DND-41 (cell line): Measurements from ENCODE around the gene RAD51B.

ENCODE experiments used
- ATAC-seq: fragments of 200-7000 bp; cut with Tn5 transposase; 3 replicates; pipeline ENCODE4 v1.9.1; 2021; ENCODE audit warnings: low read depth; ENCODE audit not compliant: insufficient read depth
- DNase-seq: peaks from one replicate; pipeline ENCODE4 v3.0.0-alpha.2; 2020
- H2AFZ ChIP-seq: 2 replicates; pipeline ENCODE4 v1.6.0; 2012; ENCODE audit warnings: low read depth, low read length
- H3K27ac ChIP-seq: 2 replicates; pipeline ENCODE4 v1.5.1; 2012; ENCODE audit warnings: low read length, inconsistent platforms
- H3K27me3 ChIP-seq: fragments of 200-600 bp; sonication (generic); 2 replicates; pipeline ENCODE4 v1.6.0; 2012; ENCODE audit warnings: low read length, mild to moderate bottlenecking, inconsistent platforms; ENCODE audit not compliant: insufficient read depth, poor library complexity
- H3K36me3 ChIP-seq: 2 replicates; pipeline ENCODE4 v1.5.1; 2012; ENCODE audit warnings: low read length, inconsistent platforms; ENCODE audit not compliant: insufficient read depth
- H3K4me1 ChIP-seq: 2 replicates; pipeline ENCODE4 v1.5.1; 2012; ENCODE audit warnings: mild to moderate bottlenecking, low read length; ENCODE audit not compliant: insufficient read depth
- H3K4me2 ChIP-seq: 2 replicates; pipeline ENCODE4 v1.6.0; 2012; ENCODE audit warnings: mild to moderate bottlenecking, moderate library complexity, low read length, inconsistent platforms; ENCODE audit not compliant: insufficient read depth
- H3K4me3 ChIP-seq, 2 experiments: fragments of 200-600 bp in 1 of 2; shearing (Covaris generic) in 1 of 2; 2 replicates each; pipeline ENCODE4 v1.5.1; 2012 to 2016; ENCODE audit warnings: inconsistent platforms in 2 of 2, low read length in 2 of 2, mild to moderate bottlenecking in 2 of 2, low read depth in 1 of 2, moderate library complexity in 1 of 2
- H3K79me2 ChIP-seq: 2 replicates; pipeline ENCODE4 v1.6.0; 2012; ENCODE audit warnings: low read length, inconsistent platforms; ENCODE audit not compliant: insufficient read depth
- H3K9ac ChIP-seq: 2 replicates; pipeline ENCODE4 v1.6.0; 2012; ENCODE audit warnings: low read depth, mild to moderate bottlenecking, inconsistent platforms, low read length, moderate library complexity
- H3K9me3 ChIP-seq: 2 replicates; pipeline ENCODE4 v1.5.1; 2012; ENCODE audit warnings: low read length, moderate library complexity, mild to moderate bottlenecking, inconsistent platforms; ENCODE audit not compliant: insufficient read depth, severe bottlenecking
- H4K20me1 ChIP-seq: 2 replicates; pipeline ENCODE4 v1.6.0; 2012; ENCODE audit warnings: low read length; ENCODE audit not compliant: insufficient read depth
- EZH2 ChIP-seq: IDR thresholded peaks from 3 replicates; pipeline ENCODE4 v1.6.1; 2012; ENCODE audit warnings: borderline replicate concordance, low read depth, mild to moderate bottlenecking, moderate library complexity, low read length, inconsistent platforms; ENCODE audit not compliant: severe bottlenecking
- TF ChIP-seq, protein P1 (sequence below): IDR thresholded peaks from 2 replicates; pipeline ENCODE4 v1.5.1; 2012; ENCODE audit warnings: borderline replicate concordance, low read length, moderate library complexity, mild to moderate bottlenecking; ENCODE audit not compliant: poor library complexity, severe bottlenecking; ENCODE audit errors: extremely low read depth

Gene RAD51B

DNA sequence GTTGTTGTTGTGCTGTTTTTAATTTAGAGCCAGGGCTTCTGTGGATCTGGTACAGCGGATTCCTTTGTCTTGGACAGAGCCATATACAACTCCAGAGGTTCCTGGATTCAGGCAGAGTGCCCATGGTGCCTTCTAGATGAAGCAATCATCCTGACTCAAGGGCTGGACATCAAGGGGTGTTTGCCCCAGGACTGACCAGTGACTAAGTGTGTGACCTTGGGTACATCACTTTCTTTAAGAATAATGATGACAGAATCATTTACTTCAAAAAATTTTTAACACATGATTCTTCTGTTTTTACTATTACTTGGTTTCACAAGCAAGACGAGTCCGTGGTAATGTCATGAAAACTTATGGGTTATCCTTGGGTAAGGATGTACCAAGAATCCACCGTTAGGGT lies 576.0 kb downstream of the RAD51B start:
- Histone ChIP-seq H3K36me3 (no peaks in the 10 kb centered on the region), H2AFZ (no peak overlapping the region), H3K27ac (no peak overlapping the region), H3K4me3 (no peak overlapping the region), H3K9me3 (no peaks in the 10 kb centered on the region), H3K9ac (no peak overlapping the region), H4K20me1 (no peaks in the 10 kb centered on the region), H3K79me2 (no peaks in the 10 kb centered on the region), H3K4me1 (peaks cover 9% of the 10 kb centered on the region; the same call in 1 of the 2 replicates), H3K4me2 (no peak overlapping the region), H3K27me3 (no peaks in the 10 kb centered on the region)
- no peak for DNase-seq
- ATAC-seq: no peak
- TF ChIP-seq EZH2: no peak
- TF ChIP-seq, protein P1, sequence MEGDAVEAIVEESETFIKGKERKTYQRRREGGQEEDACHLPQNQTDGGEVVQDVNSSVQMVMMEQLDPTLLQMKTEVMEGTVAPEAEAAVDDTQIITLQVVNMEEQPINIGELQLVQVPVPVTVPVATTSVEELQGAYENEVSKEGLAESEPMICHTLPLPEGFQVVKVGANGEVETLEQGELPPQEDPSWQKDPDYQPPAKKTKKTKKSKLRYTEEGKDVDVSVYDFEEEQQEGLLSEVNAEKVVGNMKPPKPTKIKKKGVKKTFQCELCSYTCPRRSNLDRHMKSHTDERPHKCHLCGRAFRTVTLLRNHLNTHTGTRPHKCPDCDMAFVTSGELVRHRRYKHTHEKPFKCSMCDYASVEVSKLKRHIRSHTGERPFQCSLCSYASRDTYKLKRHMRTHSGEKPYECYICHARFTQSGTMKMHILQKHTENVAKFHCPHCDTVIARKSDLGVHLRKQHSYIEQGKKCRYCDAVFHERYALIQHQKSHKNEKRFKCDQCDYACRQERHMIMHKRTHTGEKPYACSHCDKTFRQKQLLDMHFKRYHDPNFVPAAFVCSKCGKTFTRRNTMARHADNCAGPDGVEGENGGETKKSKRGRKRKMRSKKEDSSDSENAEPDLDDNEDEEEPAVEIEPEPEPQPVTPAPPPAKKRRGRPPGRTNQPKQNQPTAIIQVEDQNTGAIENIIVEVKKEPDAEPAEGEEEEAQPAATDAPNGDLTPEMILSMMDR: no peak

DNA sequence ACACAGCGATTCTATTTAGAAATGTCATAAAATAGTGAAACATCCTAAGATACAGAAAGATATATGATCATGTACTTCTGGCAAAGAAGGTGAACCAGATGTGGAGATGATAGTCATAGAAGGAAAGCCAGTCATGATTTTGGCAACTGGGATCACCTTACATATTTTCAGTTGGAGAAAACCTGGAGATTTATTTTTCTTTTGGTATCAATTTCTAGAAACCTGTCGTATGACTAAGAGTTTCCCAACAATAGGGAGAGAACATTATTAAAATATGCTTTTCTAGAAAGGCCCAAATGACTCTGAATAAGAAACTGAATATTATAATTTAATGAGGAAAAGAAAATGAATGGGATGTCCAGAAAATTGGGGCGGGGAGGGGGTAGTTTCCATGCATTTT lies 576.9 kb downstream of the RAD51B start:
- Histone ChIP-seq H4K20me1 (no peaks in the 10 kb centered on the region), H3K79me2 (no peaks in the 10 kb centered on the region), H3K4me1 (peaks cover 9% of the 10 kb centered on the region; the same call in 1 of the 2 replicates), H3K9me3 (no peaks in the 10 kb centered on the region), H3K27me3 (no peaks in the 10 kb centered on the region), H3K4me3 (no peak overlapping the region), H3K4me2 (no peak overlapping the region), H3K36me3 (no peaks in the 10 kb centered on the region), H2AFZ (no peak overlapping the region), H3K27ac (no peak overlapping the region), H3K9ac (no peak overlapping the region)
- DNase-seq (no peak), ATAC-seq (no peak)
- no peak for TF ChIP-seq EZH2
- TF ChIP-seq, protein P1: no peak

DNA sequence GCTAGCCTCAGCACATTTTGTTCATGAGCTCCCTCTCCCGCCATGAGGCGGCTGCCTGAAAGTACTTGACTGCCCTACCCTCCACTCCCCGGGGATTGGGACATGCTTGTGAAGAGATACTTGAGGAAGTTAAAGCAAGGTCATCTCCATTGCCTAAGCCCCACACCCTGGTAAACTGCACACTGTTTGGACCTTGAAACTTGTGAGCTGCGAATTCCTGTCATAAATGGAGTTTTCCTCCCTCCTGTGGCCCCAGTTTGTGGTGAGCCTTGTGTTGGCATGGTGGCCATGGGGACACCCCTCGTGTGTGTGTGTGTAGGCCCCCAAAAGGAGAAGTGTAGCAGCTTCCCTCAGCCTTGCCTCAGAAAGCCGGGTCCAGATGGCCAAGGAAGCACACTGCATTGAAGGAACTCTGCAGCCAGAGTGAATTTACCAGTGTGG lies 577.8 kb downstream of the RAD51B start:
- H2AFZ ChIP-seq: no peak overlapping the region
- no peak for DNase-seq
- no peaks in the 10 kb centered on the region for H3K9me3 ChIP-seq
- no peaks in the 10 kb centered on the region for H4K20me1 ChIP-seq
- no peaks in the 10 kb centered on the region for H3K79me2 ChIP-seq
- no peak overlapping the region for H3K27ac ChIP-seq
- ATAC-seq: no peak
- peaks cover 9% of the 10 kb centered on the region; the same call in 1 of the 2 replicates for H3K4me1 ChIP-seq
- H3K27me3 ChIP-seq: no peaks in the 10 kb centered on the region
- no peak overlapping the region for H3K4me3 ChIP-seq
- TF ChIP-seq EZH2: no peak
- TF ChIP-seq, protein P1: no peak
- no peak overlapping the region for H3K9ac ChIP-seq
- H3K36me3 ChIP-seq: no peaks in the 10 kb centered on the region
- H3K4me2 ChIP-seq: no peak overlapping the region

DNA sequence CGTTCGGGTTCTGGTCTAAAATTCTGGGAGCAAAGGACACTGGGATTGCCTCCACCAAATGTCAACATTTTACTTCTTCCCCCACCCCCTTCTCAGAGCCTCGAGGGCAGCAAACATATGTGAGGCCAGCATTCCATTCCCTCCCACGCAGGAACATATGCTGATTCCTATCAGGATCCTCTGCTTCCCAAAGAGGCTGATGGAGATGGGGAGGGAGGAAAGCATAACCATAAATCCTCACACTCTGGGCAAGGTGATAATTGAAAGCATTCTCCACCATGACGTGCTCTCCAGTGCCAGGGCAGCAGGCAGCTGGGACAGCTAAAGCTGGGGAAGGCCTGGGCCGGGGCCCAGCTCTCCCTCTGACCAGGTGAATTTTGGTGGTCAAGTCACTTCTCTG lies 578.2 kb downstream of the RAD51B start:
- no peak overlapping the region for H3K27ac ChIP-seq
- H3K27me3 ChIP-seq: no peaks in the 10 kb centered on the region
- no peak overlapping the region for H3K4me2 ChIP-seq
- H2AFZ ChIP-seq: no peak overlapping the region
- DNase-seq (no peak), ATAC-seq (no peak)
- H3K79me2 ChIP-seq: no peaks in the 10 kb centered on the region
- H3K9me3 ChIP-seq: no peaks in the 10 kb centered on the region
- TF ChIP-seq, protein P1: no peak
- no peak for TF ChIP-seq EZH2
- H3K4me3 ChIP-seq: no peak overlapping the region
- peaks cover 9% of the 10 kb centered on the region; the same call in 1 of the 2 replicates for H3K4me1 ChIP-seq
- H3K36me3 ChIP-seq: no peaks in the 10 kb centered on the region
- H3K9ac ChIP-seq: no peak overlapping the region
- H4K20me1 ChIP-seq: no peaks in the 10 kb centered on the region
